ENCODE results near the gene KCNK17. TPM values are rescaled to one million over a fixed set of nuclear protein-coding genes. Genes with fewer than 3 reads are reported as not detected.

The KCNK17 gene
- total RNA-seq, 1 donor from 2014 or later: not detected

DNA sequence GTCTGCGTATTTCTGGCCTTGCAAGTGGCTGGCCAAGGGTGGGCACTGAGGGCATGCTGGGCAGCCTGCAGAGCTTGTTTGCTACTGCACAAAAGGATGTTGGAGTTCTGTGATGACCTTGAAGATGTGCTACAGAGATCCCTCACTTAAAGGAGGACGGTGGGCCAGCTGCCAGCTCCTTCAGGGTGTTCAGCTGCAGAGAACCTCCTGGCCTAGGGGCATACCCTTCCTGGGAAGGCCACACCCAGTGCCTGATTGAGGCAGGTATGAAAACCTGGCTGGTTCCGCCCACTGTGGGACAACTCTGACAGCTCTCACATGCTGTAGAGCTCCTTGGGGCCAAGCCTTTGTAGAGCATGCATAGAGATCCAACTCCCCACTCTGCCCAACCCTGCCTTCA lies 3.0 kb upstream of the KCNK17 start:
- H3K27ac Mint-ChIP-seq (ENCODE audit: unreplicated experiment): no peak overlapping the region
- peaks cover 7% of the 10 kb centered on the region for H3K36me3 Mint-ChIP-seq (ENCODE audit: unreplicated experiment)
- peaks cover 16% of the 10 kb centered on the region for H3K27me3 Mint-ChIP-seq (ENCODE audit: unreplicated experiment)
- DNase-seq: no peak
- H3K9me3 Mint-ChIP-seq (ENCODE audit: unreplicated experiment): peaks cover 9% of the 10 kb centered on the region
- no peak overlapping the region for H3K4me3 Mint-ChIP-seq (ENCODE audit: unreplicated experiment)
- TF ChIP-seq, protein P1, sequence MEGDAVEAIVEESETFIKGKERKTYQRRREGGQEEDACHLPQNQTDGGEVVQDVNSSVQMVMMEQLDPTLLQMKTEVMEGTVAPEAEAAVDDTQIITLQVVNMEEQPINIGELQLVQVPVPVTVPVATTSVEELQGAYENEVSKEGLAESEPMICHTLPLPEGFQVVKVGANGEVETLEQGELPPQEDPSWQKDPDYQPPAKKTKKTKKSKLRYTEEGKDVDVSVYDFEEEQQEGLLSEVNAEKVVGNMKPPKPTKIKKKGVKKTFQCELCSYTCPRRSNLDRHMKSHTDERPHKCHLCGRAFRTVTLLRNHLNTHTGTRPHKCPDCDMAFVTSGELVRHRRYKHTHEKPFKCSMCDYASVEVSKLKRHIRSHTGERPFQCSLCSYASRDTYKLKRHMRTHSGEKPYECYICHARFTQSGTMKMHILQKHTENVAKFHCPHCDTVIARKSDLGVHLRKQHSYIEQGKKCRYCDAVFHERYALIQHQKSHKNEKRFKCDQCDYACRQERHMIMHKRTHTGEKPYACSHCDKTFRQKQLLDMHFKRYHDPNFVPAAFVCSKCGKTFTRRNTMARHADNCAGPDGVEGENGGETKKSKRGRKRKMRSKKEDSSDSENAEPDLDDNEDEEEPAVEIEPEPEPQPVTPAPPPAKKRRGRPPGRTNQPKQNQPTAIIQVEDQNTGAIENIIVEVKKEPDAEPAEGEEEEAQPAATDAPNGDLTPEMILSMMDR (IDR thresholded peaks at IDR 0.05; ENCODE audit: partially characterized antibody, unreplicated experiment): no peak
- no peaks in the 10 kb centered on the region for H3K4me1 Mint-ChIP-seq (ENCODE audit: low read depth, unreplicated experiment)

DNA sequence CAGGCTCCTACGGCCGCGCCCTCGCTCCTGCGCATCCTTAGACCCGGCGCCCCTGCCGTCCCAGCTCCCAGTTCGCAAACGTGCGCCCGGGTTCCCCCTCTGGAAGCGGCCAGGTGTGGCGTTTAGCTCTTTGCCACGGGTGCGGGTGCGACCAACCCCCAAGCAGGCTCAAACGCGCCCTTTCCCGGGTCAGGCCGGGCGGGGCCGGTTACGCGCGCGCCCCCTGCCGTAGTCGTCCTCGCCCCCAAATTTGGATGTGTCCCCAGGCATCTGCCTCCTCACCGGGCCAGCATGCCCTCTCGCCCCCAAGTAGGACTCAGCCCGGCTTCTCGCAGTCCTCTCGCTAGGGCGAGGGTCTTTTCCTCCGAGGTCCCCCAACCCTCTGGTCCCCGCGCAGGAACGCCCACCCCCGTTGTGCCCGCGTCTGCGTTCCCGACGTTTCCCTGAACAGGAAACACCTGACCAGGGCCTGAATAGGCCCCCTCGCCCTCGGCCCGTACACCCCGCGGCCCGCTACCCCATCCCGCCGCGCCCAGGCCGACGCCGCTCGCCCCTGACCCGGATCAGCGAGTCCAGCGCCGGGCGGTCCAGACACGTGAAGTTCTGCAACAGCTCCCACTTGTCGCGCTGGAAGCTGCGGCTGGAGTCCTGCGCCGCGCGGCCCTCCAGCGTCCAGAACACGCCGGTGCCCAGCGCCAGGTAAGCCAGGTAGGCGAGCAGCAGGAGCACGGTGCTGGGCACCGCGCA lies 520 bp downstream of the KCNK17 start:
- H3K4me1 Mint-ChIP-seq (ENCODE audit: low read depth, unreplicated experiment): no peaks in the 10 kb centered on the region
- H3K27me3 Mint-ChIP-seq (ENCODE audit: unreplicated experiment): peaks cover 23% of the 10 kb centered on the region
- no peak overlapping the region for H3K27ac Mint-ChIP-seq (ENCODE audit: unreplicated experiment)
- TF ChIP-seq, protein P1 (IDR thresholded peaks at IDR 0.05; ENCODE audit: partially characterized antibody, unreplicated experiment): no peak
- peaks cover 7% of the 10 kb centered on the region for H3K36me3 Mint-ChIP-seq (ENCODE audit: unreplicated experiment)
- DNase-seq: no peak
- H3K4me3 Mint-ChIP-seq (ENCODE audit: unreplicated experiment): peak overlapping the region; percentile 38
- peaks cover 9% of the 10 kb centered on the region for H3K9me3 Mint-ChIP-seq (ENCODE audit: unreplicated experiment)

DNA sequence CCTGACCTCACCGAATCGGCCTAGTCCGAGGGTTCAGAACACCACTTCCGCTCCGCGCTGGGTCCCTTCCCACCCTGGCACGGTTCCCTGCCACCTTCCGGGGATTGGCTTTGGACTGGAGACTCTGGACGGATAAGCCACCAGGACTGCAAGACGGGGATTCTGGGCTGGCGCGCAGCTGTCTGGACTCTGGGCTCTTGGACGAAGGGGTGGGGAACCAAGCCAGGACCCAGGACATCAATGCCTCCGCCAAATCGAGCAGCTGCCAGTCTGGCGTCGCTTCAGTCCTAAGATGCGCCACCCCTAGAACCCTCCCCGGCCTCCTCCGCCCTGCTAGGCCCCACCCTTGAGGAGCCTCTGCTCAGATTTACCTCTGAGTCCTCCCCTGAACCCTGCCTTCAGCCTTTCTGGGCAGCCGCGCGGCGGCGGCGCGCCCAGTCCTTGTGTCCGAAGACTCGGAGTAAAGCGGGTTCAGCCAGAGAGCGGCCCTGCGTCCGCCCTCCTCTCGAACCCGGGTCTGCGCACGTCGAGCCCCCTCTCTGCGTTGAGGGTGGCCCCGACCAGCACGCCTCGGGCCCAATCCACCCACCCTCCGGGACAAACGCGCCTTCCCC lies 1.2 kb downstream of the KCNK17 start:
- Mint-ChIP-seq H3K36me3 (ENCODE audit: unreplicated experiment) (peaks cover 3% of the 10 kb centered on the region), H3K9me3 (ENCODE audit: unreplicated experiment) (peaks cover 7% of the 10 kb centered on the region), H3K27ac (ENCODE audit: unreplicated experiment) (no peak overlapping the region), H3K27me3 (ENCODE audit: unreplicated experiment) (peaks cover 19% of the 10 kb centered on the region), H3K4me3 (ENCODE audit: unreplicated experiment) (no peak overlapping the region), H3K4me1 (ENCODE audit: low read depth, unreplicated experiment) (no peaks in the 10 kb centered on the region)
- TF ChIP-seq, protein P1 (IDR thresholded peaks at IDR 0.05; ENCODE audit: partially characterized antibody, unreplicated experiment): no peak
- no peak for DNase-seq

DNA sequence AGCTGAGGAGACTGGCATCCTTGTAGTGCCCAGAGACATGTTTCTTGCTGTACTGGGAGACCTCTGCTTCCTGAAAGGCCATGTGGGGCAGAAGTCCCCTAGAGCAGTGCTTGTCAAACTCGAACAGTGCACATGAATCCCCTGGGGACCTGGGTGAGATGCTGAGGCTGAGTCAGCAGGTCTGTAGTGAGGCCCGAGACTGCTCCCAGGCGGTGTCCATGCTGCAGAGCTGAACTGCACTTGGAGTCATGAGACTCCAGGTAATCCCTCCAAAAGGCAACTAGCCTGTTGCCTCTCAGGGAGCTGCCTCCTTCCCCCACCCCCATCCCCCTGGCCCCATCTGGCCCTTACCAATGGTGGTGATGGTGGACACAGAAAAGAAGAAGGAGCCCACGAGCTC lies 3.7 kb downstream of the KCNK17 start:
- Mint-ChIP-seq H3K9me3 (ENCODE audit: unreplicated experiment) (peaks cover 5% of the 10 kb centered on the region), H3K27me3 (ENCODE audit: unreplicated experiment) (peaks cover 21% of the 10 kb centered on the region), H3K4me1 (ENCODE audit: low read depth, unreplicated experiment) (no peaks in the 10 kb centered on the region), H3K4me3 (ENCODE audit: unreplicated experiment) (no peak overlapping the region), H3K36me3 (ENCODE audit: unreplicated experiment) (no peaks in the 10 kb centered on the region), H3K27ac (ENCODE audit: unreplicated experiment) (no peak overlapping the region)
- TF ChIP-seq, protein P1 (IDR thresholded peaks at IDR 0.05; ENCODE audit: partially characterized antibody, unreplicated experiment): no peak
- no peak for DNase-seq

DNA sequence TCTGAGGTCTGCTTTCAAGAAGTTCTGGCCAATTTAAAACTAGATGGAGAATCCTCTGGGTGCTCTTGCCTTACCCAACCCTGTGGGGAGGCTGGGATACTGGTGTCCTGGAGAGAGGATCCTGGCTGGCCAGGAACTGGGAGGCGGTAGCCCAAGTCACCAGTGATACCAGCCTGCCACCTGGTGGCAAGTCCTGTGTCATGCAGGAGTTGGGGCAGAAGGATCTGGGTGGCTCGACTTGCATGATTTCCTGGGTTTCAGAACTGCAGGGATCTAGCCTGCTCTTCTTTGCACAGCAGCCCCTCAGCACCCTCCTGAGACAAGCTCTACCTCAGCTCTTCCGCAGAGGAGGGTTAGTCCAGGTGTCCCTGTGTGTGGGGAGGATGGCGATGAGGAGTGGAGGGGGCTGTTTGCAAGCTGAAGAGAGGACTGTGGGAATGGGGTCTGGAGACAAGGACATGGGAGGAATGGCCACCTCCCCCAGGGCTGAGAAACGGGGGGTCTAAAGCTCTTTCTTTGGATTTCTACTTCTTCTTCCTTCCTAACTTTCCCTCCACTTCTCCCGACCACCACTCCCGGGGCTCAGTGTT lies 4.2 kb downstream of the KCNK17 start:
- Mint-ChIP-seq H3K27ac (ENCODE audit: unreplicated experiment) (no peak overlapping the region), H3K9me3 (ENCODE audit: unreplicated experiment) (peaks cover 5% of the 10 kb centered on the region), H3K4me1 (ENCODE audit: low read depth, unreplicated experiment) (no peaks in the 10 kb centered on the region), H3K4me3 (ENCODE audit: unreplicated experiment) (no peak overlapping the region), H3K27me3 (ENCODE audit: unreplicated experiment) (peaks cover 21% of the 10 kb centered on the region), H3K36me3 (ENCODE audit: unreplicated experiment) (no peaks in the 10 kb centered on the region)
- peak; percentile 89 for DNase-seq
- TF ChIP-seq, protein P1 (IDR thresholded peaks at IDR 0.05; ENCODE audit: partially characterized antibody, unreplicated experiment): peak; percentile 96

All from glutamatergic neuron (in vitro differentiated cells).